Astrocyte of the spinal cord (primary cell): ENCODE data around the gene GYG1.

Source experiments
- DNase-seq: peaks from one replicate; pipeline ENCODE4 v3.0.0; 2011; ENCODE audit warnings: low read depth, low spot score
- H3K4me3 ChIP-seq: 2 replicates; pipeline ENCODE4 v1.5.1; 2011; ENCODE audit warnings: low read depth, mild to moderate bottlenecking, low read length, moderate library complexity
- in situ Hi-C: cut with HindIII; loops from 2 replicates; pipeline ENCODE4 v1.10.0; 2017; ENCODE audit warnings: low sequenced_read_pairs
- TF ChIP-seq, protein P1 (sequence below): IDR thresholded peaks from 2 replicates; pipeline ENCODE4 v1.5.1; 2012; ENCODE audit warnings: low read depth, mild to moderate bottlenecking, low read length, inconsistent platforms

GYG1 gene

DNA sequence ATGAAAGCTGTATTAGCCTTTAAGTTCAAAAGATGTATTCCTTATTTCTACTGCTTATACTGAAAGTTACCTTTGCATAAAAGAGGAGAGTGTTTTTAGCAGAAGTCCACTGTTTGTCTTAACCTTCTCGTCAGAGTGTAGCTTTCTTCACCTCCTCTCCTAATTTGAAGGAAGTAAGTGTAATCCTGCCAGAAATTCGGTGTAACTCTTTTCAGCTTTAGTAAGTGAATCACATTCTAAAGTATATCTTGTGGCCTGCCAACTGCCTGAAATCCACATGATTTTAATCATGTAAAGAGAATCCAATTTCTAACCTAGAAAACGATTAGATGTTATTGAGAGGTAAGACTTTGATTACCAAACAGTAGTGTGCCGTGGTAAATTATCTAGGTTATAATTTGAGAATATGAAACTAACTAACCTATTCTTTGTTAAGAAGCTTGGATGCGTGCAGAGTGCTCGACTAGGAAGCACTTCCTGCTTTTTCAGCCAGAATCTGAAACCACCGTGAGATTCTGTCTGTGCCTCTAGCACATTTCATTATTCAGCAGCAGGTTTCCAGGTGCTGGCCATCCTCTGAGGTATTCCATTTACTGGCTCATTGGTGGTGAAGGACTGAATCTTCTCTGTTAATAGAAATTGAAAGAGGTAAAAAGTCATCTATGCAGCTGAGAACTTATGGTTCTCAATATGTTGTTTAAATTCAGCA lies 7.5 kb downstream of the GYG1 start:
- no peak for DNase-seq
- in situ Hi-C loops, result no loop called here
- TF ChIP-seq, protein P1, sequence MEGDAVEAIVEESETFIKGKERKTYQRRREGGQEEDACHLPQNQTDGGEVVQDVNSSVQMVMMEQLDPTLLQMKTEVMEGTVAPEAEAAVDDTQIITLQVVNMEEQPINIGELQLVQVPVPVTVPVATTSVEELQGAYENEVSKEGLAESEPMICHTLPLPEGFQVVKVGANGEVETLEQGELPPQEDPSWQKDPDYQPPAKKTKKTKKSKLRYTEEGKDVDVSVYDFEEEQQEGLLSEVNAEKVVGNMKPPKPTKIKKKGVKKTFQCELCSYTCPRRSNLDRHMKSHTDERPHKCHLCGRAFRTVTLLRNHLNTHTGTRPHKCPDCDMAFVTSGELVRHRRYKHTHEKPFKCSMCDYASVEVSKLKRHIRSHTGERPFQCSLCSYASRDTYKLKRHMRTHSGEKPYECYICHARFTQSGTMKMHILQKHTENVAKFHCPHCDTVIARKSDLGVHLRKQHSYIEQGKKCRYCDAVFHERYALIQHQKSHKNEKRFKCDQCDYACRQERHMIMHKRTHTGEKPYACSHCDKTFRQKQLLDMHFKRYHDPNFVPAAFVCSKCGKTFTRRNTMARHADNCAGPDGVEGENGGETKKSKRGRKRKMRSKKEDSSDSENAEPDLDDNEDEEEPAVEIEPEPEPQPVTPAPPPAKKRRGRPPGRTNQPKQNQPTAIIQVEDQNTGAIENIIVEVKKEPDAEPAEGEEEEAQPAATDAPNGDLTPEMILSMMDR, result no peak
- no peak overlapping the region for H3K4me3 ChIP-seq

DNA sequence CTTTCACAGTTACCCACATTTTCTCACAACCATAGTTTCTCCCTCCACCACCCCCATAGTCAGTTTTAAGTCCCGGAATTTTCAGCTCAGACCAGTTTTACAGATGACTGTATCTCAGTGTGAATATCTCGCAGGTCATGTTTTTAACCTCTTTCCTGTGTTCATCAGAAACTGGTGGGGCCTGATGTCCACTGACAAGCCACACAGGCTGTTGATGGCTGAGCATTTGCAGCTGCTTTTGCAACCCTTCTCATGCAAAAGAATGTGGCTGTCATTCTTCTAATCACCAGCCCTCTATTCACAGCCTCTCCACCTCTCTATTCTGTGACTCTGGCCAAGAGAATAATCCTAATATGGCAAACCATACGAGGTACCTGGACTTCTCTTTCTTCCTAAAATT lies 8.5 kb downstream of the GYG1 start:
- DNase-seq, result no peak
- TF ChIP-seq, protein P1, result no peak
- in situ Hi-C loops, result no loop called here
- no peak overlapping the region for H3K4me3 ChIP-seq

DNA sequence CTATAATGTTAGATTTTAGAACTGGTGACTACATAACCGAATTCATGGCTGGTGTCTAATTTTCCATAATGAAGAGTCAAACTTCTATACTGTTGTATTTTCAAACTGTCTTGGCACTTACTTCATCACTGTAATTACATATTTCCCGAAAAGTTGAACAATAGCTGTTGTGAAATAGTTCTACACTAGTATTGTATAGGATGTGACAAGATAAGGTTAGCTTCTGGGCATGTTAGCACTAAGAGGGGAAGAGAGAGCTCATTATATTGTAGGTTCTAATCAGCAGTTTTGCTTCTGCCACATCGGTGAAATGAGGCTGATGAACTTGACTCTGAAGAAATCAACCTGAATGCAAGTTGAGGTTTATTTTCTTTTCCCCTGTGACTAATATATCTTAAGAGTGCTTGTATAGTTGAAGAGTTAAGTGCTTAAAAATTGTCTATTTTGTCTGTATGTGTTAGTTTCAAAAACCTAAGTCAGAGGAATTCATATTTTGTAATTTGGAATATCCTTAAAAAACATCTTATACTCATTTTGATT lies 8.9 kb downstream of the GYG1 start:
- no peak overlapping the region for H3K4me3 ChIP-seq
- peak; percentile 19 for DNase-seq
- in situ Hi-C loops, result no loop called here
- TF ChIP-seq, protein P1, result no peak

DNA sequence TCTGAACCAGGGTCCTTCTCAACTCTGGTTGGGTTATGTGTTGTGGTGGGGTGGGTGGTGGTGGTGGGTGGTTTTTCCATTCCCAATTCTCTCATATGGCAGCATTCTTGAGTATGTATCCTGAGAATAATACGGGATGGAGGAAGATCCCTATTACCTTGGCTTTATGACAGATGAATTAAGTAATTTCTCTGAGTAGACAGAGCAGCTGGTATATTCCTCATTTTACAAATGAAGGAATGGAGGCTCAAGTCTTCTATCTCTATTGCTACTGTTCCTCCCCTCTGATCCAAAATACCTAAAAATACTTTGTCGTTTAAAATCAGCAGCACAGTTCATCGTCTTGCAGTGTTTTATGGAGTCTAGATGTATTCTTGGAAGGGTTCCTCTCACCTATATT lies 10.4 kb downstream of the GYG1 start:
- H3K4me3 ChIP-seq, result no peak overlapping the region

GRCh38 chr3:149003653-149004305 lies 12.4 kb downstream of the GYG1 start:
- TF ChIP-seq, protein P1, result no peak
- no peak for DNase-seq
- in situ Hi-C loops, result no loop called here
- H3K4me3 ChIP-seq, result no peak overlapping the region

More for the DNA sequence above, 10.4 kb downstream of the GYG1 start:
- in situ Hi-C loops, result no loop called here
- DNase-seq, result no peak
- TF ChIP-seq, protein P1, result no peak

DNA sequence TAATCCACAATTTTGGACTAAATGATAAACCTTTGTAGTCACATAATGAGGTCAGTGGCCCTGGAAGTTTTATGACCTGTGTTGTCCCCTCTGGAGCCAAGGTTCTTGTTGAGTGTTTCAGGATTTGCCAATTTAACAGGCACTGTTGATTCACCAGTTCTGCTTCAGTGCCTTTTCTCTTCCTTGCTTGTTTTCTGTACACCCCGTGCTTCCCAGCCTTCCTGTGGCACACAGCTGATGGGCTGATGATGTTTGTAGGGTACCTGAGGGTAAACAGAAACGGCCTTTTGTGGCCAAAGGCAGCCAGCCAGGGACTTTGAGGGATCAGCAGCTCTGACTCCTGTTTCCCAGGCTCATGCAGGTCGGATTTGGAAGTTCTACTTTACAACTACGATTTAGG lies 13.3 kb downstream of the GYG1 start:
- in situ Hi-C loops, result no loop called here
- TF ChIP-seq, protein P1, result no peak
- no peak overlapping the region for H3K4me3 ChIP-seq
- peak; percentile 66 for DNase-seq
